OCI-M2 (cell line): ENCODE measurements around the gene SARS2.

Experiments used
- DNase-seq: peaks from one replicate; lab custom pipeline; 2025; ENCODE audit not compliant: unreplicated experiment; lab: John Stamatoyannopoulos, UW

SARS2 gene

GRCh38 chr19:38869160-38869835, 61.3 kb downstream of the SARS2 start:
- DNase-seq = no peak

- no peak for DNase-seq
Measured at GRCh38 chr19:38868551-38868950, 62.0 kb downstream of the SARS2 start.

DNA sequence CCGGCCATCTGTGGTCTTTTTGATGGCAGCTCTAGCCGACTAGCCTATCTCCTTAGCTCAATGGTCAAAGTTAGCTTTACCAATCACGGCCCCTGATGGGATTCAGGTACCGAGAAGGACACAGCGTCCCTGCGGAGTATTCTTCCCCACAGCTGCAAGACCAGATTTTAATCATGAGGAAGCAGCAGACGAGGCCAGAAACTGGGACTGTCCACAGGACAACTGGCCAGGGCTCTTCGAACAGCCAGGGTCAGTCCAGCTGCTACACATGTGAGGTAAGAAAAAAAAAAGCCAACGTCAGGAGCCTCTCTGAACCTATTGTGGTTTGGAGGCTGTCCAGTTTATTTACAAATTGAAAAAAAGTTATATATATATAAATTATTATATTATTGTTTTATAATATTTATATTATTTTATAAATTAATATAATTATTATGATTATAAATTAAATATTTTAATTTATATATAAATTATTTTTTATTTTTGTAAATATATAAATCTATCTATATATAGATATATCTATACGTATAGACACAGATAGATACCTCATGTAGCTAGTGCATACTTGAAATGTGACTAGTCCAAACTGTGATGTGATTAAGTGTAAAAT, 63.3 kb downstream of the SARS2 start:
- DNase-seq = no peak
